GM12878 (cell line): ENCODE measurements around the gene PLXDC1. TPM values are rescaled to one million over a fixed set of nuclear protein-coding genes. Genes with fewer than 3 reads are reported as not detected.
A peak's percentile ranks its signal among the peaks of the same experiment; 100 is the strongest.

Experiments
- BCL11A ChIP-seq: IDR thresholded peaks from 2 replicates; pipeline ENCODE4 v1.6.1; 2011; ENCODE audit warnings: low read depth, low read length
- CEBPZ ChIP-seq: fragments of 150-350 bp; IDR thresholded peaks from 2 replicates; pipeline ENCODE4 v1.6.1; 2016; ENCODE audit warnings: low read depth, low read length
- CREB1 ChIP-seq: IDR thresholded peaks from 2 replicates; pipeline ENCODE4 v1.6.1; 2012; ENCODE audit warnings: low read depth, mild to moderate bottlenecking, inconsistent platforms
- E2F4 ChIP-seq: IDR thresholded peaks from 2 replicates; pipeline ENCODE4 v1.6.1; 2012; ENCODE audit warnings: low read depth, low read length, improper control_type of control experiment
- E4F1 ChIP-seq: fragments of 450-650 bp; IDR thresholded peaks from 2 replicates; pipeline ENCODE4 v1.6.1; 2018; ENCODE audit warnings: borderline replicate concordance, mild to moderate bottlenecking; ENCODE audit not compliant: partially characterized antibody
- GATAD2B ChIP-seq: fragments of 450-650 bp; conservative IDR thresholded peaks from 2 replicates; pipeline ENCODE4 v1.6.1; 2017; ENCODE audit warnings: low read depth, mild to moderate bottlenecking, moderate library complexity
- KAT2A ChIP-seq: conservative IDR thresholded peaks from 2 replicates; pipeline ENCODE4 v1.6.1; 2011; ENCODE audit warnings: low read depth, low read length; ENCODE audit not compliant: control insufficient read depth
- PAX5 ChIP-seq: IDR thresholded peaks from 2 replicates; pipeline ENCODE4 v1.6.1; 2011; ENCODE audit warnings: low read depth, low read length, borderline replicate concordance
- POLR2A ChIP-seq: IDR thresholded peaks from 2 replicates; pipeline ENCODE4 v1.6.1; 2011; ENCODE audit warnings: low read depth, mild to moderate bottlenecking, low read length
- RBBP5 ChIP-seq: fragments of 200-600 bp; sonication (generic); conservative IDR thresholded peaks from 2 replicates; pipeline ENCODE4 v1.6.1; 2016
- RELB ChIP-seq: fragments of 450-650 bp; IDR thresholded peaks from 2 replicates; pipeline ENCODE4 v1.6.1; 2017; ENCODE audit warnings: low read depth, mild to moderate bottlenecking, moderate library complexity
- SKIL ChIP-seq: fragments of 450-650 bp; IDR thresholded peaks from 2 replicates; pipeline ENCODE4 v1.6.1; 2017; ENCODE audit warnings: mild to moderate bottlenecking, low read depth, inconsistent platforms; ENCODE audit not compliant: poor library complexity, severe bottlenecking
- SPI1 ChIP-seq: IDR thresholded peaks from 2 replicates; pipeline ENCODE4 v1.6.1; 2011; ENCODE audit warnings: low read depth, mild to moderate bottlenecking, low read length, moderate library complexity, borderline replicate concordance; ENCODE audit not compliant: insufficient read depth
- SRF ChIP-seq, 2 experiments: IDR thresholded peaks; 2 replicates each; pipeline ENCODE4 v1.6.1; 2011; ENCODE audit warnings: low read depth in 2 of 2, low read length in 2 of 2, mild to moderate bottlenecking in 1 of 2, moderate library complexity in 1 of 2
- SUPT20H ChIP-seq: IDR thresholded peaks from 2 replicates; pipeline ENCODE4 v1.6.1; 2011; ENCODE audit warnings: low read depth, mild to moderate bottlenecking, low read length, moderate library complexity, borderline replicate concordance; ENCODE audit not compliant: control insufficient read depth
- TAF1 ChIP-seq: IDR thresholded peaks from 2 replicates; pipeline ENCODE4 v1.6.1; 2011; ENCODE audit warnings: mild to moderate bottlenecking, low read depth, low read length, borderline replicate concordance
- TCF12 ChIP-seq: IDR thresholded peaks from 2 replicates; pipeline ENCODE4 v1.6.1; 2011; ENCODE audit warnings: low read depth, mild to moderate bottlenecking, low read length
- polyA plus RNA-seq, 11 experiments: library from polyadenylated mRNA; depleted of rRNA in 4 of 11; unstranded in 6 of 11; stranded (reverse) in 5 of 11; fragments of >200 nt; fragmentation: Nextera tagmentation in 4 of 11; fragmentation: Illumina TruSeq in 1 of 11; extraction: Ambion mirVana in 4 of 11; extraction: Trizol in 1 of 11; gene quantifications; 1 replicate in 1 of 11; 2 replicates in 10 of 11; pipeline versions ENCODE4 v1.2.1 to v1.2.3, GENCODE V29; 2011 to 2016; ENCODE audit warnings: inconsistent platforms in 2 of 11, missing spikeins in 2 of 11, low read depth in 1 of 11
- total RNA-seq, 4 experiments: library from RNA; depleted of rRNA in 3 of 4; stranded (reverse); fragments of >200 nt in 3 of 4; fragmentation: Illumina TruSeq in 1 of 4; extraction: Trizol in 1 of 4; gene quantifications; 2 replicates each; pipeline versions ENCODE4 v1.2.1 to v1.2.3, GENCODE V29; 2013 to 2021

The PLXDC1 gene
- total and polyA plus RNA-seq, 10 of the 15 experiments (the other 5 are each of a cell fraction or from before 2014, with no cell fraction given): 0.03 to 0.30 (median 0.22) TPM; not detected in 7

- TF ChIP-seq SKIL (peak; percentile 49), E4F1 (no peak), GATAD2B (no peak), SUPT20H (no peak), CREB1 (no peak), SPI1 (peak; percentile 98), BCL11A (peak; percentile 64), RELB (peak; percentile 50; the same call in 1 of the 2 replicates), TCF12 (no peak), E2F4 (peak; percentile 73; the same call in 1 of the 2 replicates), PAX5 (0 out of 2 replicates have a peak, but pooled peaks have one; percentile 23), POLR2A (no peak), SRF (IDR thresholded peaks at IDR 0.05; ENCODE audit: low read depth in 2 of 2, low read length in 2 of 2) (0 out of 4 replicates have a peak, but pooled peaks of 1 of the 2 experiments have one; percentile 20), TAF1 (no peak), KAT2A (no peak), RBBP5 (no peak), CEBPZ (no peak)
Observed at GRCh38 chr17:39118674-39119419, 32.6 kb downstream of the PLXDC1 start (continued).
